Ishikawa (cell line): ENCODE measurements around the gene MMP14.

Experiments
- CEBPB ChIP-seq: IDR thresholded peaks from 2 replicates; pipeline ENCODE4 v1.6.1; 2012
- CREB1 ChIP-seq: IDR thresholded peaks from 2 replicates; pipeline ENCODE4 v1.6.1; 2012; ENCODE audit warnings: low read depth
- EGR1 ChIP-seq: IDR thresholded peaks from 2 replicates; pipeline ENCODE4 v1.6.1; 2012
- EP300 ChIP-seq: IDR thresholded peaks from 2 replicates; pipeline ENCODE4 v1.6.1; 2012; ENCODE audit warnings: borderline replicate concordance
- FOXM1 ChIP-seq: IDR thresholded peaks from 2 replicates; pipeline ENCODE4 v1.6.1; 2012; ENCODE audit warnings: low read depth, borderline replicate concordance
- MAX ChIP-seq: IDR thresholded peaks from 2 replicates; pipeline ENCODE4 v1.6.1; 2012
- NFIC ChIP-seq: IDR thresholded peaks from 2 replicates; pipeline ENCODE4 v1.6.1; 2012
- RAD21 ChIP-seq: IDR thresholded peaks from 2 replicates; pipeline ENCODE4 v1.6.1; 2012; ENCODE audit warnings: low read depth
- REST ChIP-seq: IDR thresholded peaks from 2 replicates; pipeline ENCODE4 v1.6.1; 2012; ENCODE audit warnings: low read depth, mild to moderate bottlenecking
- TAF1 ChIP-seq: IDR thresholded peaks from 2 replicates; pipeline ENCODE4 v1.6.1; 2012; ENCODE audit warnings: low read depth, mild to moderate bottlenecking
- TCF12 ChIP-seq: IDR thresholded peaks from 2 replicates; pipeline ENCODE4 v1.6.1; 2012; ENCODE audit warnings: low read depth
- TEAD4 ChIP-seq: IDR thresholded peaks from 2 replicates; pipeline ENCODE4 v1.6.1; 2012
- USF1 ChIP-seq: IDR thresholded peaks from 2 replicates; pipeline ENCODE4 v1.6.1; 2012
- YY1 ChIP-seq: IDR thresholded peaks from 2 replicates; pipeline ENCODE4 v1.6.1; 2012; ENCODE audit warnings: low read depth
- ZBTB7A ChIP-seq: IDR thresholded peaks from 2 replicates; pipeline ENCODE4 v1.6.1; 2012; ENCODE audit warnings: low read depth

MMP14 gene

GRCh38 chr14:22854963-22855724 is 18.8 kb downstream of the MMP14 start:
- no peak for TF ChIP-seq ZBTB7A

- TF ChIP-seq TCF12 (no peak), REST (no peak), EP300 (no peak), CEBPB (no peak), ZBTB7A (no peak), CREB1 (no peak), NFIC (no peak), EGR1 (no peak), TEAD4 (no peak), YY1 (no peak), FOXM1 (no peak), MAX (no peak), TAF1 (no peak), RAD21 (no peak), USF1 (no peak)
Observed at GRCh38 chr14:22856428-22856827, 20.0 kb downstream of the MMP14 start.

- no peak for TF ChIP-seq CREB1
- TF ChIP-seq EGR1: no peak
- TF ChIP-seq TEAD4: no peak
- no peak for TF ChIP-seq MAX
- TF ChIP-seq YY1: no peak
- no peak for TF ChIP-seq EP300
- no peak for TF ChIP-seq TCF12
- no peak for TF ChIP-seq RAD21
- no peak for TF ChIP-seq FOXM1
- no peak for TF ChIP-seq USF1
- no peak for TF ChIP-seq REST
- no peak for TF ChIP-seq ZBTB7A
- no peak for TF ChIP-seq CEBPB
- TF ChIP-seq NFIC: no peak
- TF ChIP-seq TAF1: no peak
Observed at GRCh38 chr14:22861651-22862050, 25.3 kb downstream of the MMP14 start.

- TF ChIP-seq FOXM1 (no peak), TAF1 (no peak), YY1 (no peak), CEBPB (no peak), NFIC (no peak), REST (no peak), CREB1 (no peak), EP300 (no peak), EGR1 (no peak), ZBTB7A (no peak), TEAD4 (no peak), USF1 (no peak), RAD21 (no peak), TCF12 (no peak)
Observed at GRCh38 chr14:22864979-22865378, 28.6 kb downstream of the MMP14 start.
